Endothelial cell of umbilical vein (primary cell): ENCODE measurements around the gene IKZF1. TPM values are rescaled to one million over a fixed set of nuclear protein-coding genes. Genes with fewer than 3 reads are reported as not detected.

ENCODE experiments used
- BruUV-seq: library from RNA; stranded (reverse); fragments of 400-500 nt; replicated peaks from 2 replicates; lab custom pipeline; 2021; lab: Mats Ljungman, UMichigan
- CTCF ChIA-PET: fragments of 300-600, 350-600 bp; sonication (Branson Sonifier 250); formaldehyde crosslinking; loops from one replicate; lab custom pipeline; 2021; ENCODE audit warnings: antibody characterized with exemption, inconsistent platforms; lab: Charles Lee
- POLR2A ChIA-PET: fragments of 300-600, 350-600 bp; sonication (Branson Sonifier 250); formaldehyde crosslinking; loops from one replicate; lab custom pipeline; 2021; ENCODE audit warnings: antibody characterized with exemption, inconsistent platforms; lab: Charles Lee
- DNase-seq: peaks from one replicate; pipeline ENCODE4 v3.0.0-alpha.2; 2011; ENCODE audit warnings: low read depth, low spot score
- FAIRE-seq: peaks from 2 replicates; lab custom pipeline; 2011; peaks lifted over from hg19 to GRCh38; lab: Jason Lieb, UNC
- H2AFZ ChIP-seq: 2 replicates; pipeline ENCODE4 v1.6.0; 2012; ENCODE audit warnings: low read depth, low read length, control low read depth, inconsistent platforms
- H3K27ac ChIP-seq: 2 replicates; pipeline ENCODE4 v1.5.1; 2011; ENCODE audit warnings: low read depth, mild to moderate bottlenecking, control low read depth, low read length, moderate library complexity; ENCODE audit not compliant: insufficient read depth
- H3K27me3 ChIP-seq, 2 experiments: 2 replicates each; pipeline versions ENCODE4 v1.6.0 to v1.6.1; 2011; ENCODE audit warnings: low read length in 2 of 2, mixed read lengths in 1 of 2; ENCODE audit not compliant: control insufficient read depth in 2 of 2, insufficient read depth in 2 of 2
- H3K36me3 ChIP-seq, 2 experiments: 2 replicates in 1 of 2; 3 replicates in 1 of 2; pipeline ENCODE4 v1.5.1; 2011; ENCODE audit warnings: low read length in 2 of 2, mild to moderate bottlenecking in 1 of 2, moderate library complexity in 1 of 2; ENCODE audit not compliant: control insufficient read depth in 2 of 2, insufficient read depth in 2 of 2; ENCODE audit errors: extremely low read depth in 1 of 2
- H3K4me1 ChIP-seq: 3 replicates; pipeline ENCODE4 v1.5.1; 2011; ENCODE audit warnings: mild to moderate bottlenecking, low read length; ENCODE audit not compliant: control insufficient read depth, insufficient read depth; ENCODE audit errors: extremely low read depth
- H3K4me2 ChIP-seq: 2 replicates; pipeline ENCODE4 v1.6.1; 2011; ENCODE audit warnings: low read length, control low read depth, mixed read lengths; ENCODE audit not compliant: insufficient read depth
- H3K4me3 ChIP-seq, 3 experiments: fragments of 200-600 bp in 1 of 3; sonication (generic), shearing (Covaris generic) in 1 of 3; replicated peaks in 1 of 3; 2 replicates each; pipeline ENCODE4 v1.5.1; 2011 to 2016; ENCODE audit warnings: control low read depth in 3 of 3, low read length in 3 of 3, mild to moderate bottlenecking in 2 of 3, inconsistent platforms in 1 of 3, low read depth in 1 of 3, moderate library complexity in 1 of 3; ENCODE audit not compliant: insufficient read depth in 1 of 3
- H3K79me2 ChIP-seq: 2 replicates; pipeline ENCODE4 v1.6.0; 2012; ENCODE audit warnings: low read length, inconsistent platforms; ENCODE audit not compliant: control insufficient read depth, insufficient read depth
- H3K9ac ChIP-seq: replicated peaks from 2 replicates; pipeline ENCODE3; 2011; ENCODE audit warnings: low read length, control low read depth; ENCODE audit not compliant: insufficient read depth; ENCODE audit errors: extremely low read depth
- H3K9me1 ChIP-seq: replicated peaks from 3 replicates; pipeline ENCODE4 v1.6.0; 2011; ENCODE audit warnings: mild to moderate bottlenecking, low read length; ENCODE audit not compliant: control insufficient read depth, insufficient read depth; ENCODE audit errors: extremely low read depth
- H3K9me3 ChIP-seq: replicated peaks from 2 replicates; pipeline ENCODE4 v1.5.1; 2012; ENCODE audit warnings: low read length, inconsistent platforms; ENCODE audit not compliant: control insufficient read depth, insufficient read depth
- H4K20me1 ChIP-seq: replicated peaks from 2 replicates; pipeline ENCODE3; 2011; ENCODE audit warnings: mild to moderate bottlenecking, low read length; ENCODE audit not compliant: control insufficient read depth, insufficient read depth; ENCODE audit errors: extremely low read depth
- EZH2 ChIP-seq: IDR thresholded peaks from 2 replicates; pipeline ENCODE4 v1.6.1; 2012; ENCODE audit warnings: borderline replicate concordance, low read depth, mild to moderate bottlenecking, moderate library complexity, low read length, inconsistent platforms; ENCODE audit not compliant: severe bottlenecking
- FOS ChIP-seq: IDR thresholded peaks from 2 replicates; pipeline ENCODE4 v1.6.1; 2011; ENCODE audit warnings: mild to moderate bottlenecking, low read length, moderate library complexity, borderline replicate concordance; ENCODE audit not compliant: insufficient read depth
- GATA2 ChIP-seq: IDR thresholded peaks from 2 replicates; pipeline ENCODE4 v1.7.0; 2011; ENCODE audit warnings: low read depth, mild to moderate bottlenecking, moderate library complexity, mixed read lengths, low read length; ENCODE audit not compliant: insufficient read length, insufficient read depth
- JUN ChIP-seq: IDR thresholded peaks from 2 replicates; pipeline ENCODE4 v1.6.1; 2011; ENCODE audit warnings: borderline replicate concordance, low read depth; ENCODE audit not compliant: insufficient read length, insufficient read depth
- MYC ChIP-seq: IDR thresholded peaks from one replicate; pipeline ENCODE4 v1.6.1; 2011; ENCODE audit warnings: mild to moderate bottlenecking, low read depth, low read length
- POLR2A ChIP-seq: IDR thresholded peaks from 2 replicates; pipeline ENCODE4 v1.6.1; 2012; ENCODE audit warnings: low read depth, mild to moderate bottlenecking, control low read depth, low read length
- POLR2AphosphoS5 ChIP-seq: IDR thresholded peaks from 2 replicates; pipeline ENCODE4 v1.6.1; 2012; ENCODE audit warnings: low read depth, mild to moderate bottlenecking, control low read depth, low read length, moderate library complexity; ENCODE audit not compliant: insufficient read depth
- dilution Hi-C: fragments of 300-500 bp; cut with MboI; formaldehyde crosslinking; loops from one replicate; pipeline ENCODE4 v1.15.0; 2019; ENCODE audit warnings: low sequenced_read_pairs; ENCODE audit not compliant: extremely low pct_ligation_motif_present
- intact Hi-C: fragments of 100-400 bp; cut with micrococcal nuclease; formaldehyde crosslinking; loops from one replicate; pipeline ENCODE4 v1.10.0; 2022
- polyA plus RNA-seq, 4 experiments: library from polyadenylated mRNA; depleted of rRNA in 3 of 4; stranded (reverse) in 3 of 4; unstranded in 1 of 4; fragments of >200 nt; gene quantifications; 2 replicates each; pipeline versions ENCODE4 v1.2.1 to v1.2.3, GENCODE V29; 2011 to 2012; ENCODE audit warnings: missing spikeins in 1 of 4
- total RNA-seq: library from RNA; stranded (reverse); gene quantifications from 2 replicates; pipeline ENCODE4 v1.2.3, GENCODE V29; 2021
- TF ChIP-seq, protein P1 (sequence below), 2 donors: IDR thresholded peaks; 1 replicate in 1 of 2; 2 replicates in 1 of 2; pipeline ENCODE4 v1.5.1; 2011; ENCODE audit warnings: low read length in 2 of 2, mild to moderate bottlenecking in 2 of 2, moderate library complexity in 2 of 2, control low read depth in 1 of 2, inconsistent platforms in 1 of 2, low read depth in 1 of 2; ENCODE audit not compliant: insufficient read depth in 1 of 2; ENCODE audit errors: extremely low read depth in 1 of 2
- TF ChIP-seq, protein P2 (sequence below): IDR thresholded peaks from 2 replicates; pipeline ENCODE4 v1.6.1; 2011; ENCODE audit not compliant: insufficient read depth, insufficient read length

Gene IKZF1
- total and polyA plus RNA-seq, 2 donors (not counting 3 experiments of a cell fraction or from before 2014, with no cell fraction given) = 0.01 to 0.20 TPM

- no TSS peak for BruUV-seq
- no peak for DNase-seq
- Histone ChIP-seq H3K4me1 (no peaks in the 10 kb centered on the region), H3K9ac (no peak overlapping the region), H3K27ac (no peak overlapping the region), H3K4me2 (no peak overlapping the region), H3K36me3 (no peaks in the 10 kb centered on the region), H3K27me3 (no peaks in the 10 kb centered on the region), H3K9me3 (no peaks in the 10 kb centered on the region), H4K20me1 (no peaks in the 10 kb centered on the region), H2AFZ (no peak overlapping the region), H3K4me3 (no peak overlapping the region), H3K79me2 (no peaks in the 10 kb centered on the region), H3K9me1 (no peaks in the 10 kb centered on the region)
- CTCF ChIA-PET = no interaction called here
- POLR2A ChIA-PET = no interaction called here
- TF ChIP-seq JUN (no peak), FOS (no peak), POLR2AphosphoS5 (no peak), MYC (no peak), EZH2 (no peak), POLR2A (no peak), GATA2 (no peak)
- TF ChIP-seq, protein P1, sequence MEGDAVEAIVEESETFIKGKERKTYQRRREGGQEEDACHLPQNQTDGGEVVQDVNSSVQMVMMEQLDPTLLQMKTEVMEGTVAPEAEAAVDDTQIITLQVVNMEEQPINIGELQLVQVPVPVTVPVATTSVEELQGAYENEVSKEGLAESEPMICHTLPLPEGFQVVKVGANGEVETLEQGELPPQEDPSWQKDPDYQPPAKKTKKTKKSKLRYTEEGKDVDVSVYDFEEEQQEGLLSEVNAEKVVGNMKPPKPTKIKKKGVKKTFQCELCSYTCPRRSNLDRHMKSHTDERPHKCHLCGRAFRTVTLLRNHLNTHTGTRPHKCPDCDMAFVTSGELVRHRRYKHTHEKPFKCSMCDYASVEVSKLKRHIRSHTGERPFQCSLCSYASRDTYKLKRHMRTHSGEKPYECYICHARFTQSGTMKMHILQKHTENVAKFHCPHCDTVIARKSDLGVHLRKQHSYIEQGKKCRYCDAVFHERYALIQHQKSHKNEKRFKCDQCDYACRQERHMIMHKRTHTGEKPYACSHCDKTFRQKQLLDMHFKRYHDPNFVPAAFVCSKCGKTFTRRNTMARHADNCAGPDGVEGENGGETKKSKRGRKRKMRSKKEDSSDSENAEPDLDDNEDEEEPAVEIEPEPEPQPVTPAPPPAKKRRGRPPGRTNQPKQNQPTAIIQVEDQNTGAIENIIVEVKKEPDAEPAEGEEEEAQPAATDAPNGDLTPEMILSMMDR (IDR thresholded peaks at IDR 0.05; ENCODE audit: extremely low read depth in 1 of 2, insufficient read depth in 1 of 2, low read depth in 1 of 2, low read length in 2 of 2) = no peak
- TF ChIP-seq, protein P2, sequence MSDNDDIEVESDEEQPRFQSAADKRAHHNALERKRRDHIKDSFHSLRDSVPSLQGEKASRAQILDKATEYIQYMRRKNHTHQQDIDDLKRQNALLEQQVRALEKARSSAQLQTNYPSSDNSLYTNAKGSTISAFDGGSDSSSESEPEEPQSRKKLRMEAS = no peak
- no peak for FAIRE-seq
- dilution Hi-C loops = no loop called here
- intact Hi-C loops = no loop called here
Observed at GRCh38 chr7:50282813-50283605, 21.5 kb upstream of the IKZF1 start.
